Lower leg skin (tissue), 4 donors: Measurements from ENCODE around the gene BRD4. TPM values are rescaled to one million over a fixed set of nuclear protein-coding genes. Genes with fewer than 3 reads are reported as not detected.
"Not testable (repeated sequence)": the region's sequence is repeated elsewhere in the genome, so short reads cannot be mapped to it uniquely, and the experiment has no call there.

Experiments used
- DNase-seq, 2 donors: peaks; one replicate each; pipeline ENCODE4 v3.0.0-alpha.2; 2019; ENCODE audit warnings: low spot score in 2 of 2
- H3K4me3 ChIP-seq: fragments of 200-600 bp; sonication (generic); 2 replicates; pipeline ENCODE4 v1.5.1; 2017; ENCODE audit warnings: mild to moderate bottlenecking, low read depth; ENCODE audit not compliant: poor library complexity, severe bottlenecking
- POLR2A ChIP-seq, 2 donors: fragments of 450-650 bp; IDR thresholded peaks; one replicate each; pipeline ENCODE4 v1.6.1; 2016 to 2017; ENCODE audit warnings: antibody characterized with exemption in 2 of 2, mild to moderate bottlenecking in 1 of 2, moderate library complexity in 1 of 2
- WGBS, 2 donors: methylation state at CpG; one replicate each; pipeline ENCODE4 v1.1.5; 2018; 5-methylcytosine and 5-hydroxymethylcytosine counted together
- intact Hi-C: fragments of 100-400 bp; cut with DNase I; formaldehyde crosslinking; loops from one replicate; pipeline ENCODE4 v1.15.0; 2023; ENCODE audit warnings: low total_unique reads
- total RNA-seq, 4 donors: library from RNA; depleted of rRNA; stranded (reverse); fragments of >200 nt; gene quantifications; one replicate each; pipeline ENCODE4 v1.1.0, GENCODE V29; 2016
- TF ChIP-seq, protein P1 (sequence below), 3 donors: fragments of 450-650 bp; IDR thresholded peaks; one replicate each; pipeline ENCODE4 v1.5.1; 2016; ENCODE audit warnings: antibody characterized with exemption in 3 of 3, mild to moderate bottlenecking in 3 of 3, moderate library complexity in 2 of 3

The BRD4 gene
- total RNA-seq, 4 donors from 2014 or later = 34.8 to 78.6 (median 49.2) TPM

DNA sequence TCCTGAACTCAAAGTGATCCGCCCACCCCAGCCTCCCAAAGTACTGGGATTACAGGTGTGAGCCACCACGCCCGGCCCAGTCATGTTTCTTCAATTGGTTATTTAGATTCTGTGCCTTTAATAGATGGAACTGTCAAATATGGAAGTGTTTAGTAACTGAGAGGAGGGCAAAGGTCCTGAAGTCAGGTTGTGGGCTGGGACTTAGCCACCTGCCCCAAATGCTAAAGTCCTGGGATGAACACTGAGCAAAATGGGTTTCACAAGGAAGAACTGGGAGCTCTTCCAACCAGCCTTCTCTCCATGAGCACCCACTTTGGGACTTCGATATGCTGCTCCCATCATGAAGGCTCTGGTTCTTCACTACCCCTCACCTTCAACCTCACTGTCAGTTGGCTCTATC, 25.6 kb upstream of the BRD4 start:
- H3K4me3 ChIP-seq = no peak overlapping the region
- intact Hi-C loops = no loop called here
- DNase-seq = no peak
- no peak for TF ChIP-seq POLR2A (IDR thresholded peaks at IDR 0.05)
- TF ChIP-seq, protein P1, sequence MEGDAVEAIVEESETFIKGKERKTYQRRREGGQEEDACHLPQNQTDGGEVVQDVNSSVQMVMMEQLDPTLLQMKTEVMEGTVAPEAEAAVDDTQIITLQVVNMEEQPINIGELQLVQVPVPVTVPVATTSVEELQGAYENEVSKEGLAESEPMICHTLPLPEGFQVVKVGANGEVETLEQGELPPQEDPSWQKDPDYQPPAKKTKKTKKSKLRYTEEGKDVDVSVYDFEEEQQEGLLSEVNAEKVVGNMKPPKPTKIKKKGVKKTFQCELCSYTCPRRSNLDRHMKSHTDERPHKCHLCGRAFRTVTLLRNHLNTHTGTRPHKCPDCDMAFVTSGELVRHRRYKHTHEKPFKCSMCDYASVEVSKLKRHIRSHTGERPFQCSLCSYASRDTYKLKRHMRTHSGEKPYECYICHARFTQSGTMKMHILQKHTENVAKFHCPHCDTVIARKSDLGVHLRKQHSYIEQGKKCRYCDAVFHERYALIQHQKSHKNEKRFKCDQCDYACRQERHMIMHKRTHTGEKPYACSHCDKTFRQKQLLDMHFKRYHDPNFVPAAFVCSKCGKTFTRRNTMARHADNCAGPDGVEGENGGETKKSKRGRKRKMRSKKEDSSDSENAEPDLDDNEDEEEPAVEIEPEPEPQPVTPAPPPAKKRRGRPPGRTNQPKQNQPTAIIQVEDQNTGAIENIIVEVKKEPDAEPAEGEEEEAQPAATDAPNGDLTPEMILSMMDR (IDR thresholded peaks at IDR 0.05) = no peak
- 98 to 100% methylated on average over 4 of the region's 4 CpGs for WGBS, 2 donors

DNA sequence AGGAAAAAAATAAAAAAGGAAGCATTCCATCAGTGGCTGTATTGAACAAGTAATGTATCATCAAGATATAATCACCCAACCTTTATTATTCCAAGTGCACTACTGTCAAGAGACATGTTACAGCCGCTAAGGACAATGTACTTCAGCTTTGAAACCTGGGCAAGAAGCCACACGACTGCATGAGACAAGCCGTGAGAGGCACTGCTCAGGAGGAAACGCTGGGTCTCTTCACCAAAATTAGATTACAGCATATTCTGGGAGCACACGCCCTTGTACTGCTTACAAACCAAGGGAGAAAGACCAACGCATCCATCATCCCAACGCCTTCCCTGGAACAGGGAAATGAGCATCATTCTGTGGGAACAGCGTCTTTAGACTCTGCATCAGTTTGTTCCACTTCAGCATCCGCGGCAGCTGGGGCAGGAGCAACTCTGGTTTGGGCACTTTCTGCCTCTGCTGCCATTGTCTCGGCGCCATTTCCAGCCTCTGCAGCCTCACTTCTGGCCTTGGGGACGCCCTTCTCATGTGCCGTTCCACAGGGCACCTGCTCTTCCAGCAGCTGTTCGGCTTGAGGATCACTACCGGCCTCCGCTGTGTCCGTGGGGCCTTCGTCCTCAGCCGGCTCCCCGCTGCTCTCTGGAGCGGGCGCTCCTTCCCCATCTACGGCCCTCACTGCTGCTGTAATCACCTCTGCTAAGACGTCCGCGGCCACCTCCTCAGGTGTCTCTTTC, 22.4 kb upstream of the BRD4 start:
- intact Hi-C loops = no loop called here
- 80% methylated on average over 27 of the region's 27 CpGs for WGBS, 2 donors
- TF ChIP-seq, protein P1 (IDR thresholded peaks at IDR 0.05) = no peak
- TF ChIP-seq POLR2A (IDR thresholded peaks at IDR 0.05) = no peak
- DNase-seq = no peak
- no peak overlapping the region for H3K4me3 ChIP-seq

DNA sequence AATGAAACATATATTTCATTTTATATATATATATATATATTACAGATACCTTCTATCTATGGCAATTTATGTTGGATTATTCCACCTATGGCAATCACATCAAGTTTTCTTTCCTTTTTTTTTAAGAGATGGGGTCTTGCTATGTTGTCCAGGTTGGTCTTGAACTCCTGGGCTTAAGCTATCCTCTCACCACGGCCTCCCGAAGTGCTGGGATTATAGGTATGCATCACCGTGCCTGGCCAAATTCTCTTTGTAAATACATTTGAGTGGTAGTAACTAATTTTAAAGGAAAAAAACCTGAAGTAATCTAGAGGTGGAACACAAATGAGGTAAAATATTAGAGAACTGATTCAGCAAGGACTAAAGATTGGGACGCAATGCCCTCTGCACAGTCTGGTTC, 21.6 kb upstream of the BRD4 start:
- 72 to 82% methylated on average over 4 of the region's 4 CpGs for WGBS, 2 donors
- intact Hi-C loops = no loop called here
- H3K4me3 ChIP-seq = no peak overlapping the region
- TF ChIP-seq, protein P1 (IDR thresholded peaks at IDR 0.05) = no peak
- TF ChIP-seq POLR2A (IDR thresholded peaks at IDR 0.05) = no peak
- no peak for DNase-seq

DNA sequence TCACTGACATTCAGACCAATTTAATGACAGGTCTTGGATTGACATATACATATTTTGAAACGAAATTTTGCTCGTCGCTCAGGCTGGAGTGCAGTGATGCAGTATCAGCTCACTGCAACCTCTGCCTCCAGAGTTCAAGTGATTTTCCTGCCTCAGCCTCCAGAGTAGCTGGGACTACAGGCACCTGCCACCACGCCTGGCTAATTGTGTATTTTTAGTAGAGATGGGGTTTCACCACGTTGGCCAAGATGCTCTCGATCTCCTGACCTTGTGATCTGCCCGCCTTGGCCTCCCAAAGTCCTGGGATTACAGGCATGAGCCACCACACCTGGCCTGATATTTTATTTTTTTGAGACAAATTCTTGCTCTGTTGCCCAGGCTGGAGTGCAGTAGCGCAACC, 20.2 kb upstream of the BRD4 start:
- intact Hi-C loops, DNase-seq: not testable (repeated sequence)
- WGBS, 2 donors = 86 to 89% methylated on average over 8 of the region's 8 CpGs

DNA sequence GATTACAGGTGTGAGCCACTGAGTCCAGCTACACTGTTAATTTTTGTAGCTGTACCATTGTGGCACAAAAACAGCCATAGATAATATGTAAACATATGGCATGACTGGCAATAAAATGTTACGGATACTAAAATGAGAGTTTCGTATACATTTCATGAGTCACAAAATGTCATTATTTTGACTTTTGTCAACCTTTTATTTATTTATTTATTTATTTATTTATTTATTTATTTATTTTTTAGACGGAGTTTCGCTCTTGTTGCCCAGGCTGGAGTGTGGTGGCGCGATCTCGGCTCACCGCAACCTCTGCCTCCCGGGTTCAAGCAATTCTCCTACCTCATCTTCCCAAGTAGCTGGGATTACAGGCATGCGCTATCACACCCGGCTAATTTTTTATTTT, 9.0 kb upstream of the BRD4 start:
- intact Hi-C loops, DNase-seq, H3K4me3 ChIP-seq: not testable (repeated sequence)
- WGBS, 2 donors = 96 to 97% methylated on average over 11 of the region's 11 CpGs

More for the DNA sequence above, 20.2 kb upstream of the BRD4 start:
- not testable (repeated sequence) for H3K4me3 ChIP-seq

DNA sequence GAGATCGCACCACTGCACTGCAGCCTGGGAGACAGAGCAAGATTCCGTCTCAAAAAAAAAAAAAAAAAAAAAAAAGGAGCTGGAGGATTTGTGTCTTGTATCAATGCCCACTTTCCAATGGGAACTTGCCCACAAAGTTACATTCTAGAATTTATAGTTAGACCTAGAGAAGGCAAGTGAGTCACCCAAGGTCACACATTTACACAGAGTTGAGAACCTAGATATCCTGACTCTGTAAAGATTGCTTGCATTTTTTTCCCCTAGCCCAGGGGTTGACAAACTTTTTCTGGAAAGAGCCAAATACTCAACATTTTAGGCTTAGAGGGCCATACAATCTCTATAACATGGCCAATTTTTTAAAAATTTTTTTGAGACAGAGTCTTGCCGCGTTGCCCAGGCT, 7.7 kb upstream of the BRD4 start:
- WGBS, 2 donors = 88 to 96% methylated on average over 4 of the region's 4 CpGs
- TF ChIP-seq, protein P1 (IDR thresholded peaks at IDR 0.05) = no peak
- no peak for TF ChIP-seq POLR2A (IDR thresholded peaks at IDR 0.05)
- no peak overlapping the region for H3K4me3 ChIP-seq
- no peak for DNase-seq
- intact Hi-C loops = no loop called here

DNA sequence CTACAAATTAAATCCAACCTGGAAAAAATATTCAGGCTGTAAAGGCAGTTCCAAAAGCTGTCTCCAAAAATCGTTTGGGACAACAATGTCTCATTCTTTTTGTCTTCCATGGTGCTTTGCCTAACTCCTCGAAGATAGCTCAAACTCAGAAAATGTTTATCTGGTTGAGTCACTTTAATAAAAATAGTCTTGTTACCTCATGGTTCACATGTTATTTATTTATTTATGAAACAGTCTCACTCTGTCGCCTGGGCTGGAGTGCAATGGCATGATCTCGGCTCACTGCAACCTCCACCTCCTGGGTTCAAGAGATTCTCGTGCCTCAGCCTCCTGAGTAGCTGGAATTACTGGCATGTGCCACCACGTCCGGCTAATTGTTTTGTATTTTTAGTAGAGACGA, 4.9 kb upstream of the BRD4 start:
- TF ChIP-seq, protein P1 (IDR thresholded peaks at IDR 0.05) = no peak
- TF ChIP-seq POLR2A (IDR thresholded peaks at IDR 0.05) = no peak
- intact Hi-C loops = no loop called here
- no peak for DNase-seq
- WGBS, 2 donors = 60% methylated on average over 8 of the region's 8 CpGs
- no peak overlapping the region for H3K4me3 ChIP-seq

DNA sequence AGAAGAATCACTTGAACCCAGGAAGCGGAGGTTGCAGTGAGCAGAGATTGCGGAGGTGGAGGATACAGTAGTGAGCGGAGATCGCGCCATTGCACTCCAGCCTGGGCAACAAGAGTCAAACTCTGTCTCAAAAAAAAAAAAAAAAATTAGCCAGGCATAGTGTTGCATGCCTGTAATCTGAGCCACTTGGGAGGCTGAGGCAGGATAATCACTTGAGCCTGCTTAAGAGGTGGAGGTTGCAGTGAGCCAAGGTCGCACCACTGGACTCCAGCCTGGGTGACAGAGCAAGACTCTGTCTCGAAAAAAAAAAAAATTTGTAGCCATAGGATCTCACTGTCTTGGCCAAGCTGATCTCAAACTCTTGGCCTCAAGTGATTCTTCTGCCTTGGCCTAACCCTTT, 3.7 kb upstream of the BRD4 start:
- DNase-seq, H3K4me3 ChIP-seq, intact Hi-C loops: not testable (repeated sequence)
- WGBS, 2 donors = 77 to 87% methylated on average over 7 of the region's 7 CpGs
